Mammary epithelial cell (primary cell): ENCODE results near the gene BBS10.

ENCODE experiments used
- EZH2 ChIP-seq: IDR thresholded peaks from 2 replicates; pipeline ENCODE4 v1.6.1; 2012; ENCODE audit warnings: low read length, inconsistent platforms, borderline replicate concordance
- TF ChIP-seq, protein P1 (sequence below), 2 donors: IDR thresholded peaks in 1 of 2; conservative IDR thresholded peaks in 1 of 2; 2 replicates each; pipeline ENCODE4 v1.5.1; 2011 to 2012; ENCODE audit warnings: inconsistent platforms in 2 of 2, low read length in 2 of 2, mild to moderate bottlenecking in 2 of 2, control low read depth in 1 of 2, low read depth in 1 of 2; ENCODE audit not compliant: insufficient read depth in 1 of 2; ENCODE audit errors: extremely low read depth in 1 of 2

DNA sequence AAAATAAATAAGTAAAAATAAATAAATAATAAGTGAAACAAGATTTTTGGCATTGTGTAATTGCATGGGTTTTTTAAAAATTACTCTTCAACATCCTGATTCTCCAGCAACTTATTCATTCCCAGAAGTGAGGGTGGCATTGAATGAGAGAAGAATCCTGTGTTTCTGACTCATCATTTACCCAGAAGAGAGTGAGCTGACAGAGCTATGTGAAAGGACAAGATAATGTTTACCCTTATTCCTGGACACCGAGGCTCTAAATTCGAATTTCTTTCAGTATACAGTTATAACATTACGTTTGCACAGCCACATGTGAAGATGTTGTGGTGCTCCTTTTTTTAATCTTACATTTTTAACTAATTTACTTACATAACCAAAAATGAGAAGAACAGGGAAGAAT, 36.4 kb downstream of the BBS10 start:
- TF ChIP-seq, protein P1, sequence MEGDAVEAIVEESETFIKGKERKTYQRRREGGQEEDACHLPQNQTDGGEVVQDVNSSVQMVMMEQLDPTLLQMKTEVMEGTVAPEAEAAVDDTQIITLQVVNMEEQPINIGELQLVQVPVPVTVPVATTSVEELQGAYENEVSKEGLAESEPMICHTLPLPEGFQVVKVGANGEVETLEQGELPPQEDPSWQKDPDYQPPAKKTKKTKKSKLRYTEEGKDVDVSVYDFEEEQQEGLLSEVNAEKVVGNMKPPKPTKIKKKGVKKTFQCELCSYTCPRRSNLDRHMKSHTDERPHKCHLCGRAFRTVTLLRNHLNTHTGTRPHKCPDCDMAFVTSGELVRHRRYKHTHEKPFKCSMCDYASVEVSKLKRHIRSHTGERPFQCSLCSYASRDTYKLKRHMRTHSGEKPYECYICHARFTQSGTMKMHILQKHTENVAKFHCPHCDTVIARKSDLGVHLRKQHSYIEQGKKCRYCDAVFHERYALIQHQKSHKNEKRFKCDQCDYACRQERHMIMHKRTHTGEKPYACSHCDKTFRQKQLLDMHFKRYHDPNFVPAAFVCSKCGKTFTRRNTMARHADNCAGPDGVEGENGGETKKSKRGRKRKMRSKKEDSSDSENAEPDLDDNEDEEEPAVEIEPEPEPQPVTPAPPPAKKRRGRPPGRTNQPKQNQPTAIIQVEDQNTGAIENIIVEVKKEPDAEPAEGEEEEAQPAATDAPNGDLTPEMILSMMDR (conservative IDR thresholded peaks at IDR 0.05 in 1 of 2, IDR thresholded peaks at IDR 0.05 in 1 of 2; ENCODE audit: extremely low read depth in 1 of 2, insufficient read depth in 1 of 2, low read depth in 1 of 2, low read length in 2 of 2): no peak
- no peak for TF ChIP-seq EZH2
